Superior temporal gyrus (tissue), 1 donor: ENCODE results near the gene CIRBP.

Experiments used
- DNase-seq: peaks from one replicate; pipeline ENCODE4 v3.0.0-alpha.2; 2016; ENCODE audit errors: extremely low spot score

The CIRBP gene

GRCh38 chr19:1230783-1231489, 38.2 kb upstream of the CIRBP start:
- no peak for DNase-seq

- no peak for DNase-seq
Measured at GRCh38 chr19:1231729-1232637, 37.1 kb upstream of the CIRBP start.

- no peak for DNase-seq
Measured at GRCh38 chr19:1232652-1233072, 36.5 kb upstream of the CIRBP start.

- DNase-seq = no peak
Measured at GRCh38 chr19:1233115-1233667, 35.9 kb upstream of the CIRBP start.

GRCh38 chr19:1234051-1234954, 34.8 kb upstream of the CIRBP start:
- DNase-seq = no peak

GRCh38 chr19:1234955-1235380, 34.2 kb upstream of the CIRBP start:
- no peak for DNase-seq

- no peak for DNase-seq
Measured at GRCh38 chr19:1235625-1236538, 33.2 kb upstream of the CIRBP start.

- no peak for DNase-seq
Measured at GRCh38 chr19:1236576-1236975, 32.6 kb upstream of the CIRBP start.

- no peak for DNase-seq
Measured at GRCh38 chr19:1237027-1237659, 32.0 kb upstream of the CIRBP start.

- no peak for DNase-seq
Measured at GRCh38 chr19:1237754-1238368, 31.3 kb upstream of the CIRBP start, which contains the start of gene CBARP. Gene CBARP (minus strand): TSS chr19:1238005. CDS start chr19:1236100, 1,905 bp downstream.

- no peak for DNase-seq
Measured at GRCh38 chr19:1238369-1239303, 30.5 kb upstream of the CIRBP start.

GRCh38 chr19:1239420-1239795, 29.7 kb upstream of the CIRBP start:
- no peak for DNase-seq

- peak; percentile 85 for DNase-seq
Measured at GRCh38 chr19:1239796-1240737, 29.1 kb upstream of the CIRBP start.

GRCh38 chr19:1240925-1241324, 28.2 kb upstream of the CIRBP start:
- DNase-seq = no peak

- peak; percentile 96 for DNase-seq
Measured at GRCh38 chr19:1241417-1242095, 27.6 kb upstream of the CIRBP start, which contains the start of gene ATP5F1D. Gene ATP5F1D (plus strand): TSS chr19:1241751. CDS start chr19:1241851, 100 bp downstream.
